Trophoblast cell (in vitro differentiated cells and primary cell): ENCODE measurements around the gene NNMT.

ENCODE experiments used
- DNase-seq, 2 donors: peaks; one replicate each; pipeline ENCODE4 v3.0.0-alpha.2; 2016
- H2AFZ ChIP-seq: 2 replicates; pipeline ENCODE4 v1.6.1; 2013; ENCODE audit warnings: low read length, moderate library complexity, mild to moderate bottlenecking; ENCODE audit not compliant: insufficient read depth, poor library complexity
- H2AK5ac ChIP-seq: 2 replicates; pipeline ENCODE4 v1.6.1; 2013; ENCODE audit warnings: mild to moderate bottlenecking, low read length
- H2BK120ac ChIP-seq: 2 replicates; pipeline ENCODE4 v1.6.1; 2013; ENCODE audit warnings: low read length, mild to moderate bottlenecking, moderate library complexity; ENCODE audit not compliant: insufficient read depth, poor library complexity
- H2BK12ac ChIP-seq: 2 replicates; pipeline ENCODE4 v1.6.1; 2013; ENCODE audit warnings: mild to moderate bottlenecking, low read length, moderate library complexity
- H2BK5ac ChIP-seq: 2 replicates; pipeline ENCODE4 v1.6.1; 2013; ENCODE audit warnings: low read length, low read depth, moderate library complexity, mild to moderate bottlenecking; ENCODE audit not compliant: poor library complexity
- H3K14ac ChIP-seq: 2 replicates; pipeline ENCODE4 v1.6.1; 2013; ENCODE audit warnings: mild to moderate bottlenecking, low read length
- H3K18ac ChIP-seq: 2 replicates; pipeline ENCODE4 v1.6.1; 2013; ENCODE audit warnings: mild to moderate bottlenecking, low read length
- H3K23ac ChIP-seq: 2 replicates; pipeline ENCODE4 v1.6.1; 2013; ENCODE audit warnings: low read length
- H3K27ac ChIP-seq: 2 replicates; pipeline ENCODE4 v1.5.1; 2013; ENCODE audit warnings: low read depth, mild to moderate bottlenecking, inconsistent platforms, low read length, moderate library complexity
- H3K27me3 ChIP-seq: 2 replicates; pipeline ENCODE4 v1.6.1; 2013; ENCODE audit warnings: inconsistent platforms, mild to moderate bottlenecking, low read length, moderate library complexity; ENCODE audit not compliant: insufficient read depth
- H3K36me3 ChIP-seq, 2 experiments: 1 replicate in 1 of 2; 2 replicates in 1 of 2; pipeline ENCODE4 v1.6.1; 2013; ENCODE audit warnings: low read length in 2 of 2, mild to moderate bottlenecking in 2 of 2, moderate library complexity in 1 of 2; ENCODE audit not compliant: insufficient read depth in 2 of 2, control insufficient read depth in 1 of 2
- H3K4ac ChIP-seq: 2 replicates; pipeline ENCODE4 v1.6.1; 2013; ENCODE audit warnings: low read depth, mild to moderate bottlenecking, low read length, moderate library complexity
- H3K4me1 ChIP-seq, 2 experiments: 1 replicate in 1 of 2; 2 replicates in 1 of 2; pipeline ENCODE4 v1.6.1; 2013; ENCODE audit warnings: low read length in 2 of 2, mild to moderate bottlenecking in 2 of 2, moderate library complexity in 1 of 2; ENCODE audit not compliant: insufficient read depth in 2 of 2, control insufficient read depth in 1 of 2
- H3K4me2 ChIP-seq: 2 replicates; pipeline ENCODE4 v1.6.1; 2013; ENCODE audit warnings: inconsistent platforms, mild to moderate bottlenecking, low read length, moderate library complexity
- H3K4me3 ChIP-seq: 2 replicates; pipeline ENCODE4 v1.5.1; 2013; ENCODE audit warnings: mild to moderate bottlenecking, low read depth, low read length, inconsistent platforms
- H3K79me1 ChIP-seq: one replicate; pipeline ENCODE4 v1.6.1; 2013; ENCODE audit warnings: low read length
- H3K79me2 ChIP-seq: 2 replicates; pipeline ENCODE4 v1.6.1; 2013; ENCODE audit warnings: low read length, mild to moderate bottlenecking; ENCODE audit not compliant: control insufficient read depth, insufficient read depth, poor library complexity
- H3K9ac ChIP-seq: 2 replicates; pipeline ENCODE4 v1.6.1; 2013; ENCODE audit warnings: mild to moderate bottlenecking, low read length
- H3K9me3 ChIP-seq: 2 replicates; pipeline ENCODE4 v1.6.1; 2013; ENCODE audit warnings: low read depth, mild to moderate bottlenecking, control low read depth, inconsistent platforms, low read length; ENCODE audit not compliant: insufficient read depth
- H4K12ac ChIP-seq: 2 replicates; pipeline ENCODE4 v1.6.1; 2013; ENCODE audit warnings: low read depth, mild to moderate bottlenecking, low read length, moderate library complexity
- H4K8ac ChIP-seq: 2 replicates; pipeline ENCODE4 v1.6.1; 2013; ENCODE audit warnings: low read depth, mild to moderate bottlenecking, low read length, moderate library complexity
- H4K91ac ChIP-seq: one replicate; pipeline ENCODE4 v1.6.1; 2013; ENCODE audit warnings: low read depth, mild to moderate bottlenecking, low read length, moderate library complexity
- WGBS: extraction: QIAGEN DNeasy Blood & Tissue Kit; methylation state at CpG from one replicate; pipeline ENCODE4 v1.1.7; 2013; ENCODE audit warnings: missing lambda C conversion rate; ENCODE audit not compliant: insufficient read length, insufficient coverage; ENCODE audit errors: extremely low coverage; 5-methylcytosine and 5-hydroxymethylcytosine counted together

Gene NNMT

GRCh38 chr11:114321621-114322257, 25.5 kb downstream of the NNMT start:
- Histone ChIP-seq H2BK5ac (no peak overlapping the region), H3K9ac (no peak overlapping the region), H2AFZ (no peak overlapping the region), H3K23ac (no peak overlapping the region), H3K4ac (no peak overlapping the region), H3K4me1 (no peaks in the 10 kb centered on the region), H3K18ac (no peak overlapping the region), H4K91ac (no peak overlapping the region), H3K79me2 (no peaks in the 10 kb centered on the region), H3K4me2 (no peak overlapping the region), H3K9me3 (no peaks in the 10 kb centered on the region), H3K4me3 (no peak overlapping the region), H2BK12ac (no peak overlapping the region), H4K8ac (no peak overlapping the region), H4K12ac (no peak overlapping the region), H2AK5ac (no peak overlapping the region), H3K27ac (no peak overlapping the region), H3K14ac (no peak overlapping the region), H3K36me3 (no peaks in the 10 kb centered on the region), H3K27me3 (no peaks in the 10 kb centered on the region), H2BK120ac (no peak overlapping the region), H3K79me1 (no peaks in the 10 kb centered on the region)
- no peak for DNase-seq
- WGBS: no CpG with 5 or more reads among the region's 6 CpGs

DNA sequence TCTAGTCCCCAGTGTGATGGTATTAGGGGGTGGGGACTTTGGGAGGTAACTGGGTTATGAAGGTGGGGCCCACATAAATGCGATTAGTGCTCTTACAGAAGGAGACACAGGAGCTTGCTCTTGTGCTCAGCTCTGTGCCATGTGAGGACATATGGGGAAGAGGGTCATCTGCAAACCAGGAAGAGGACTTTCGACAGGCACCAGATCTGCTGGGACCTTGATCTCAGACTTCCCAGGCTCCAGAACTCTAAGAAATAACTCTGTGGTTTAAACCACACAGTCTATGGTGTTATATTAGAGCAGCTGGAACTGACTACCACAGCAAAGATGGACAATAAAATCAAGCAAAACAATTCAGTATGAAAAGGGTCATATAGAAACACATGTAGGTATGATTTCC, 26.7 kb downstream of the NNMT start:
- no CpG with 5 or more reads among the region's 2 CpGs for WGBS

DNA sequence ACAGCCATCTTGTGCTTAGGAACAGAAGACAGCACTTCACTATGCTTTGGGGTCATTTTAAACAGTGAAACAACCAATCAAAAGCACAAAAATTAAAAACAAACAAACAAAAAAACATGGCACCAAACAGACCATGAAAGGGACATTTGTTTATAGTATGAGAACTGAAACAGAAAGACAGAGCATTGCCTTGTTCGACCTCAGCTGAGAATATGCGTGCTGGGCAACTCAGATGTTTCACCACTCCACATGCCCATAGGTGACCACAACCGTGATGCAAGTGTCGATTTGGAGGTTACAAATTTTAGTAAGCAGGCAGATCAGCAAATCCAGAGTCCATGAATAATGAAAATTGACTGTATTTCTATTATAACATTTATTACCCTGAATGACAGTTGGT, 30.0 kb downstream of the NNMT start:
- Histone ChIP-seq H2BK120ac (no peak overlapping the region), H3K4me1 (no peaks in the 10 kb centered on the region), H3K18ac (no peak overlapping the region), H3K4ac (no peak overlapping the region), H4K8ac (no peak overlapping the region), H4K12ac (no peak overlapping the region), H3K9me3 (no peaks in the 10 kb centered on the region), H2BK5ac (no peak overlapping the region), H3K4me2 (no peak overlapping the region), H3K9ac (no peak overlapping the region), H3K14ac (no peak overlapping the region), H3K79me1 (no peaks in the 10 kb centered on the region), H3K27ac (no peak overlapping the region), H2BK12ac (no peak overlapping the region), H3K4me3 (no peak overlapping the region), H3K36me3 (no peaks in the 10 kb centered on the region), H3K23ac (no peak overlapping the region), H2AFZ (no peak overlapping the region), H4K91ac (no peak overlapping the region), H3K27me3 (no peaks in the 10 kb centered on the region), H3K79me2 (no peaks in the 10 kb centered on the region), H2AK5ac (no peak overlapping the region)
- no CpG with 5 or more reads among the region's 4 CpGs for WGBS
- DNase-seq: no peak

More for the DNA sequence above, 26.7 kb downstream of the NNMT start:
- Histone ChIP-seq H3K4ac (no peak overlapping the region), H3K36me3 (no peaks in the 10 kb centered on the region), H3K9ac (no peak overlapping the region), H3K4me3 (no peak overlapping the region), H3K79me2 (no peaks in the 10 kb centered on the region), H3K18ac (no peak overlapping the region), H4K8ac (no peak overlapping the region), H2AFZ (no peak overlapping the region), H4K91ac (no peak overlapping the region), H2BK120ac (no peak overlapping the region), H3K4me1 (no peaks in the 10 kb centered on the region), H3K23ac (no peak overlapping the region), H2BK12ac (no peak overlapping the region), H2AK5ac (no peak overlapping the region), H3K9me3 (no peaks in the 10 kb centered on the region), H4K12ac (no peak overlapping the region), H3K4me2 (no peak overlapping the region), H3K79me1 (no peaks in the 10 kb centered on the region), H3K27ac (no peak overlapping the region), H3K27me3 (no peaks in the 10 kb centered on the region), H2BK5ac (no peak overlapping the region), H3K14ac (no peak overlapping the region)
- DNase-seq: no peak

- Histone ChIP-seq H2AFZ (no peak overlapping the region), H3K36me3 (no peaks in the 10 kb centered on the region), H3K4me3 (no peak overlapping the region), H3K27ac (no peak overlapping the region), H2AK5ac (no peak overlapping the region), H2BK12ac (no peak overlapping the region), H4K12ac (no peak overlapping the region), H3K23ac (no peak overlapping the region), H2BK5ac (no peak overlapping the region), H3K4me1 (no peaks in the 10 kb centered on the region), H3K4ac (no peak overlapping the region), H4K8ac (no peak overlapping the region), H3K79me2 (no peaks in the 10 kb centered on the region), H3K4me2 (no peak overlapping the region), H3K18ac (no peak overlapping the region), H3K79me1 (no peaks in the 10 kb centered on the region), H3K9me3 (no peaks in the 10 kb centered on the region), H3K14ac (no peak overlapping the region), H3K27me3 (no peaks in the 10 kb centered on the region), H4K91ac (no peak overlapping the region), H2BK120ac (no peak overlapping the region), H3K9ac (no peak overlapping the region)
- no CpG with 5 or more reads among the region's 2 CpGs for WGBS
- no peak for DNase-seq
These were observed 30.6 kb downstream of the NNMT start for GRCh38 chr11:114326776-114327175.
